ENCODE measurements around the gene PIAS3. TPM values are rescaled to one million over a fixed set of nuclear protein-coding genes. Genes with fewer than 3 reads are reported as not detected.

PIAS3 gene
- total and polyA plus RNA-seq, 10 of the 15 experiments (the other 5 are each of a cell fraction or from before 2014, with no cell fraction given), result 0.85 to 14.9 (median 10.6) TPM

DNA sequence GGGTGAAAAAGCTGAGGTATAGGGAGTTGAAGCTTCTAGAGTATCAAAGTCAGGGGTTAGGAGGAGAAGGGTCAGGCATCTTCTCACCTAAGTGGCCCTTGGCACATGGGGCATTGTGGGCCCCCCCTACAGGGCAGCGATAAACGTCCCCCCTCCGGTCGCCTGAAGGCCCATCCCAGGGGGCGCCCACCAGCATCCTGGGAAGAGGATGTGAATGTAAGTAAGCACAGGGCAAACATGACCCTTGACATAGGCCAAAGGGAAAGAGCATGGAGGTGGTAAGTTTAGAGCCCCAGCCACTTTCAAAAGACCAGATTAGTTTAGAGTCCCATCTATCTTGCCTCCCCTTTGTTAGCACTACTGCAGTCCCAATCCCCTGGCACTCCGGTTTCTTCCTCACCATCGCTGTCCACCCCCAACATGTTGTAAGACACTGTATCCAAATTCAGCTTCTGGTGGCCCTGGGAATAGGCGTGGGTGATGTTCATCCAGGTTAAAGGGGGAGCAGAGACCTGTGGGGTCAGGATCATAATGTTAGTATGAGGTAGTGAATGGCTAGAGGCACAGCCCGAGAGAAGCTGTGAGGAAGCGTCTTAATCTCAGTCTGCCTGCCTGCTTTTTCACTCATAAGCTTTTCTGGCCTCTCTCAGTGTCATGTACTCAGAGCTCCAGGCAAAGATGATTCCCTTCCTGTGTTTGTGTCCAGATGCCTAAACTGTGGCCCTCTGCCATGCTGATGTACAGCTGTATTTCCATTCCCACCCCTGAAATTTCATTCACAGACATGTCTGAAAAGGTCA, 48.3 kb upstream of the PIAS3 start:
- Histone ChIP-seq H3K4me1 (ENCODE audit: control insufficient read depth, insufficient read depth, low read length) (peaks cover 2% of the 10 kb centered on the region; the same call in 1 of the 2 replicates), H3K4me3 (no peak overlapping the region), H3K79me2 (ENCODE audit: control insufficient read depth, insufficient read depth, low read length) (no peaks in the 10 kb centered on the region), H3K9me3 (replicated peaks; ENCODE audit: control insufficient read depth, insufficient read depth, low read length) (no peaks in the 10 kb centered on the region), H2AFZ (ENCODE audit: control insufficient read depth, low read depth, low read length) (no peak overlapping the region), H3K9ac (ENCODE audit: control insufficient read depth, insufficient read depth, low read length) (no peak overlapping the region), H3K27ac (ENCODE audit: control insufficient read depth, insufficient read depth) (no peak overlapping the region), H4K20me1 (ENCODE audit: control insufficient read depth, insufficient read depth) (no peaks in the 10 kb centered on the region), H3K36me3 (ENCODE audit: control insufficient read depth in 2 of 2, insufficient read depth in 2 of 2, low read length in 1 of 2) (no peaks in the 10 kb centered on the region; a peak in 2 of 4 replicates), H3K27me3 (replicated peaks in 1 of 2; ENCODE audit: control insufficient read depth in 2 of 2, insufficient read depth in 2 of 2, low read length in 1 of 2) (no peaks in the 10 kb centered on the region), H3K4me2 (ENCODE audit: control insufficient read depth, insufficient read depth) (no peak overlapping the region)
- SMC1A ChIA-PET (ENCODE audit: uncharacterized antibody, unreplicated experiment), result interaction anchor here (1.0 to 1.5 kb wide), 2 partner anchors 15 to 60 kb away, joined by 3 to 4 read pairs; no protein-coding TSS in a partner anchor
- CTCF ChIA-PET, result interaction anchor here (1.1 to 8.0 kb wide), 9 partner anchors 9 to 94 kb away, joined by 3 to 80 read pairs (median 4); partner anchors contain the start of genes ANKRD34A, NUDT17, PIAS3 and POLR3GL
- BruUV-seq (replicated peaks), result no TSS peak
- ATAC-seq (no peak), FAIRE-seq (no peak), DNase-seq (ENCODE audit: low read depth, low spot score) (no peak)
- in situ Hi-C loops (cut with MboI), result no loop called here
- POLR2A ChIA-PET, result interaction anchor here (0.7 to 2.9 kb wide), 2 partner anchors 27 to 48 kb away, joined by 4 to 9 read pairs; partner anchors contain the start of gene PIAS3
- RAD21 ChIA-PET (ENCODE audit: unreplicated experiment), result no interaction called here
- TF ChIP-seq ZNF24 (IDR thresholded peaks at IDR 0.05) (no peak), IKZF1 (conservative IDR thresholded peaks at IDR 0.05) (no peak), ZNF384 (IDR thresholded peaks at IDR 0.05; ENCODE audit: borderline replicate concordance, low read depth, low read length) (no peak), JUND (IDR thresholded peaks at IDR 0.05; ENCODE audit: low read depth, low read length) (no peak), CBFB (IDR thresholded peaks at IDR 0.05; ENCODE audit: low read depth) (no peak), CEBPB (IDR thresholded peaks at IDR 0.05; ENCODE audit: borderline replicate concordance in 1 of 2, low read depth in 2 of 2, low read length in 2 of 2) (no peak), NKRF (conservative IDR thresholded peaks at IDR 0.05) (no peak), NR2C1 (IDR thresholded peaks at IDR 0.05) (no peak), HDAC6 (IDR thresholded peaks at IDR 0.05; ENCODE audit: unreplicated experiment) (no peak), CBX5 (IDR thresholded peaks at IDR 0.05; ENCODE audit: low read depth) (no peak), BCL3 (IDR thresholded peaks at IDR 0.05; ENCODE audit: borderline replicate concordance, insufficient read depth, low read depth, low read length, poor library complexity, severe bottlenecking) (no peak)
- TF ChIP-seq, protein P1, sequence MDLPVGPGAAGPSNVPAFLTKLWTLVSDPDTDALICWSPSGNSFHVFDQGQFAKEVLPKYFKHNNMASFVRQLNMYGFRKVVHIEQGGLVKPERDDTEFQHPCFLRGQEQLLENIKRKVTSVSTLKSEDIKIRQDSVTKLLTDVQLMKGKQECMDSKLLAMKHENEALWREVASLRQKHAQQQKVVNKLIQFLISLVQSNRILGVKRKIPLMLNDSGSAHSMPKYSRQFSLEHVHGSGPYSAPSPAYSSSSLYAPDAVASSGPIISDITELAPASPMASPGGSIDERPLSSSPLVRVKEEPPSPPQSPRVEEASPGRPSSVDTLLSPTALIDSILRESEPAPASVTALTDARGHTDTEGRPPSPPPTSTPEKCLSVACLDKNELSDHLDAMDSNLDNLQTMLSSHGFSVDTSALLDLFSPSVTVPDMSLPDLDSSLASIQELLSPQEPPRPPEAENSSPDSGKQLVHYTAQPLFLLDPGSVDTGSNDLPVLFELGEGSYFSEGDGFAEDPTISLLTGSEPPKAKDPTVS (IDR thresholded peaks at IDR 0.05; ENCODE audit: low read depth, low read length), result no peak
- intact Hi-C loops (cut with micrococcal nuclease; ENCODE audit: unreplicated experiment), result no loop called here
- WGBS (ENCODE audit: insufficient coverage, insufficient replicate concordance, low lambda C conversion rate, missing lambda C conversion rate), result 92% methylated on average over 10 of the region's 10 CpGs
